ENCODE results near the gene FAM13B.
"Not testable (repeated sequence)": the region's sequence is repeated elsewhere in the genome, so short reads cannot be mapped to it uniquely, and the experiment has no call there.

The FAM13B gene

GRCh38 chr5:138065102-138065501 is 32.2 kb upstream of the FAM13B start:
- no peak for DNase-seq (ENCODE audit: low spot score)

GRCh38 chr5:138064526-138064925 is 31.6 kb upstream of the FAM13B start:
- no peak for TF ChIP-seq CTCF (IDR thresholded peaks at IDR 0.05; ENCODE audit: extremely low read depth, missing control alignments)
- DNase-seq (ENCODE audit: low spot score), result no peak

More at GRCh38 chr5:138065102-138065501, 32.2 kb upstream of the FAM13B start:
- TF ChIP-seq CTCF (IDR thresholded peaks at IDR 0.05; ENCODE audit: extremely low read depth, missing control alignments), result no peak

GRCh38 chr5:138054847-138055558 is 22.1 kb upstream of the FAM13B start:
- no peak for DNase-seq (ENCODE audit: low spot score)
- no peak for TF ChIP-seq CTCF (IDR thresholded peaks at IDR 0.05; ENCODE audit: extremely low read depth, missing control alignments)

- TF ChIP-seq CTCF (IDR thresholded peaks at IDR 0.05; ENCODE audit: extremely low read depth, missing control alignments), result no peak
- no peak for DNase-seq (ENCODE audit: low spot score)
Measured at GRCh38 chr5:138054206-138054605, 21.3 kb upstream of the FAM13B start.

GRCh38 chr5:138053554-138053953 is 20.7 kb upstream of the FAM13B start:
- DNase-seq (ENCODE audit: low spot score), result no peak
- no peak for TF ChIP-seq CTCF (IDR thresholded peaks at IDR 0.05; ENCODE audit: extremely low read depth, missing control alignments)

- not testable (repeated sequence) for DNase-seq (ENCODE audit: low spot score)
Measured at GRCh38 chr5:138052718-138053117, 19.8 kb upstream of the FAM13B start.

- no peak for DNase-seq (ENCODE audit: low spot score)
- TF ChIP-seq CTCF (IDR thresholded peaks at IDR 0.05; ENCODE audit: extremely low read depth, missing control alignments), result no peak
Measured at GRCh38 chr5:138051441-138052296, 18.8 kb upstream of the FAM13B start.

- DNase-seq (ENCODE audit: low spot score), result not testable (repeated sequence)
Measured at GRCh38 chr5:138045283-138045682, 12.4 kb upstream of the FAM13B start.
